RWPE2 (cell line): ENCODE measurements around the gene ZNF786.

ENCODE experiments used
- ATAC-seq: fragments of 200-7000 bp; cut with Tn5 transposase; 3 replicates; pipeline ENCODE4 v1.9.1; 2021; ENCODE audit warnings: low read depth
- DNase-seq: peaks from one replicate; pipeline ENCODE4 v3.0.0-alpha.2; 2020; ENCODE audit warnings: low spot score
- H3K27ac ChIP-seq: fragments of 450-650 bp; 2 replicates; pipeline ENCODE4 v1.5.1; 2017; ENCODE audit warnings: mild to moderate bottlenecking; ENCODE audit not compliant: poor library complexity, severe bottlenecking
- H3K27me3 ChIP-seq: fragments of 250-450 bp; sonication (Bioruptor Pico); 2 replicates; pipeline ENCODE4 v1.5.1; 2021; ENCODE audit warnings: mild to moderate bottlenecking, moderate library complexity; ENCODE audit not compliant: insufficient read depth, poor library complexity, severe bottlenecking
- H3K36me3 ChIP-seq: fragments of 250-450 bp; sonication (Bioruptor Pico); 2 replicates; pipeline ENCODE4 v1.5.1; 2020; ENCODE audit warnings: low read depth, mild to moderate bottlenecking, moderate library complexity
- H3K4me1 ChIP-seq: fragments of 250-450 bp; sonication (Bioruptor Pico); 2 replicates; pipeline ENCODE4 v1.5.1; 2021; ENCODE audit warnings: mild to moderate bottlenecking, moderate library complexity; ENCODE audit not compliant: insufficient read depth, poor library complexity, severe bottlenecking
- H3K4me3 ChIP-seq: fragments of 250-450 bp; sonication (Bioruptor Pico); 2 replicates; pipeline ENCODE4 v1.5.1; 2021; ENCODE audit warnings: mild to moderate bottlenecking, moderate library complexity; ENCODE audit not compliant: severe bottlenecking
- H3K9me3 ChIP-seq: fragments of 250-450 bp; sonication (Bioruptor Pico); 2 replicates; pipeline ENCODE4 v1.5.1; 2021; ENCODE audit warnings: mild to moderate bottlenecking, moderate library complexity; ENCODE audit not compliant: severe bottlenecking
- TF ChIP-seq, protein P1 (sequence below): fragments of 450-650 bp; IDR thresholded peaks from one replicate; pipeline ENCODE4 v1.5.1; 2017; ENCODE audit warnings: mild to moderate bottlenecking, moderate library complexity; ENCODE audit not compliant: poor library complexity, severe bottlenecking

ZNF786 gene

DNA sequence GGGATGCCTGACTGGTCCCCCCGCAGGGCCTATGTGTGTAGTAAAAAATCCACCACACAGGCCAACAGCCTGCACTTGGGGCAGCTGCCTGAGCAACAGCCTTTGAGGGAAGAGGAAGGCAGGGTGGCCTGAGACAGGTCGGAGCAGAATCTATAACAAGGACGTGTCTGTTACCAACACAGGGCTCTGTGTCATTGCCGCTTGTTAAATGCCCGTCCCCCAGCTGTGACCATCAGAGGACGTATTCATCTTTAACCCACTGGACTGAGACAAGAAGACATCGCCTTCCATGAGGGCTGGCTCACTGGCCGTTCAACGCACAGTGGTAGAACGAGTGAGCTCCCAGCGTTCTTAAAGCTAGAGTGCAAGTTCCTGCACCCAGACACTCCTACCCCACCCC lies 70.0 kb downstream of the ZNF786 start:
- Histone ChIP-seq H3K27ac (no peak overlapping the region), H3K27me3 (no peaks in the 10 kb centered on the region), H3K4me1 (peaks cover 10% of the 10 kb centered on the region), H3K36me3 (peaks cover 92% of the 10 kb centered on the region), H3K4me3 (no peak overlapping the region), H3K9me3 (no peaks in the 10 kb centered on the region)
- TF ChIP-seq, protein P1, sequence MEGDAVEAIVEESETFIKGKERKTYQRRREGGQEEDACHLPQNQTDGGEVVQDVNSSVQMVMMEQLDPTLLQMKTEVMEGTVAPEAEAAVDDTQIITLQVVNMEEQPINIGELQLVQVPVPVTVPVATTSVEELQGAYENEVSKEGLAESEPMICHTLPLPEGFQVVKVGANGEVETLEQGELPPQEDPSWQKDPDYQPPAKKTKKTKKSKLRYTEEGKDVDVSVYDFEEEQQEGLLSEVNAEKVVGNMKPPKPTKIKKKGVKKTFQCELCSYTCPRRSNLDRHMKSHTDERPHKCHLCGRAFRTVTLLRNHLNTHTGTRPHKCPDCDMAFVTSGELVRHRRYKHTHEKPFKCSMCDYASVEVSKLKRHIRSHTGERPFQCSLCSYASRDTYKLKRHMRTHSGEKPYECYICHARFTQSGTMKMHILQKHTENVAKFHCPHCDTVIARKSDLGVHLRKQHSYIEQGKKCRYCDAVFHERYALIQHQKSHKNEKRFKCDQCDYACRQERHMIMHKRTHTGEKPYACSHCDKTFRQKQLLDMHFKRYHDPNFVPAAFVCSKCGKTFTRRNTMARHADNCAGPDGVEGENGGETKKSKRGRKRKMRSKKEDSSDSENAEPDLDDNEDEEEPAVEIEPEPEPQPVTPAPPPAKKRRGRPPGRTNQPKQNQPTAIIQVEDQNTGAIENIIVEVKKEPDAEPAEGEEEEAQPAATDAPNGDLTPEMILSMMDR: no peak
- DNase-seq: no peak
- no peak for ATAC-seq
